H1 (cell line): ENCODE measurements around the gene HS3ST1. TPM values are rescaled to one million over a fixed set of nuclear protein-coding genes. Genes with fewer than 3 reads are reported as not detected.

Experiments
- CTCF ChIA-PET: fragments of 300-600 bp; sonication (Branson Sonifier 250); formaldehyde crosslinking; loops from one replicate; lab custom pipeline; 2021; ENCODE audit not compliant: partially characterized antibody; lab: Charles Lee
- POLR2A ChIA-PET: fragments of 300-600 bp; sonication (Branson Sonifier 250); formaldehyde crosslinking; loops from one replicate; lab custom pipeline; 2021; ENCODE audit warnings: inconsistent platforms; ENCODE audit not compliant: partially characterized antibody; lab: Charles Lee
- DNase-seq, 2 experiments: peaks; one replicate each; pipeline versions ENCODE4 v3.0.0 to v3.0.0-alpha.2; 2010 to 2022; ENCODE audit warnings: low spot score in 2 of 2, low read depth in 1 of 2, mixed read lengths in 1 of 2
- FAIRE-seq: peaks from 2 replicates; lab custom pipeline; 2011; peaks lifted over from hg19 to GRCh38; lab: Jason Lieb, UNC
- H2AFZ ChIP-seq: 2 replicates; pipeline ENCODE4 v1.8.1; 2012; ENCODE audit warnings: low read length, inconsistent platforms
- H2AK5ac ChIP-seq: 2 replicates; pipeline ENCODE4 v1.6.1; 2013; ENCODE audit warnings: low read depth, low read length
- H2BK120ac ChIP-seq: replicated peaks from 2 replicates; pipeline ENCODE3; 2013; ENCODE audit warnings: low read depth, low read length, inconsistent platforms
- H2BK12ac ChIP-seq: 2 replicates; pipeline ENCODE4 v1.6.1; 2013; ENCODE audit warnings: low read depth, low read length
- H2BK15ac ChIP-seq: 2 replicates; pipeline ENCODE4 v1.6.1; 2013; ENCODE audit warnings: low read length
- H2BK20ac ChIP-seq: 2 replicates; pipeline ENCODE4 v1.6.1; 2013; ENCODE audit warnings: low read length
- H2BK5ac ChIP-seq: 2 replicates; pipeline ENCODE4 v1.6.1; 2013; ENCODE audit warnings: low read depth, low read length
- H3K14ac ChIP-seq: 2 replicates; pipeline ENCODE4 v1.6.1; 2013; ENCODE audit warnings: inconsistent platforms; ENCODE audit not compliant: insufficient read length
- H3K18ac ChIP-seq: 2 replicates; pipeline ENCODE4 v1.6.1; 2013; ENCODE audit warnings: low read length; ENCODE audit errors: extremely low read depth
- H3K23ac ChIP-seq: 2 replicates; pipeline ENCODE4 v1.6.1; 2013; ENCODE audit warnings: inconsistent platforms; ENCODE audit not compliant: insufficient read length
- H3K23me2 ChIP-seq: 2 replicates; pipeline ENCODE4 v1.6.1; 2013; ENCODE audit warnings: low read depth, low read length
- H3K27ac ChIP-seq: 2 replicates; pipeline ENCODE4 v1.6.1; 2011; ENCODE audit warnings: low read depth, low read length, inconsistent platforms
- H3K27me3 ChIP-seq, 4 experiments: replicated peaks in 1 of 4; 1 replicate in 1 of 4; 2 replicates in 3 of 4; pipeline versions ENCODE4 v1.6.1 to v1.8.1; 2011 to 2013; ENCODE audit warnings: low read length in 3 of 4, mild to moderate bottlenecking in 3 of 4, inconsistent platforms in 2 of 4, mixed read lengths in 2 of 4, moderate library complexity in 1 of 4; ENCODE audit not compliant: control insufficient read depth in 3 of 4, insufficient read depth in 3 of 4; ENCODE audit errors: extremely low read depth in 1 of 4
- H3K36me3 ChIP-seq, 4 experiments: 2 replicates each; pipeline versions ENCODE4 v1.6.1 to v1.8.1; 2011 to 2013; ENCODE audit warnings: mild to moderate bottlenecking in 4 of 4, low read length in 3 of 4, moderate library complexity in 2 of 4, control low read depth in 1 of 4, inconsistent platforms in 1 of 4; ENCODE audit not compliant: insufficient read depth in 4 of 4, control insufficient read depth in 2 of 4
- H3K4ac ChIP-seq: replicated peaks from 2 replicates; pipeline ENCODE3; 2013; ENCODE audit warnings: low read length, low read depth, mixed read lengths, inconsistent platforms; ENCODE audit not compliant: insufficient read length
- H3K4me1 ChIP-seq, 4 experiments: replicated peaks in 1 of 4; 1 replicate in 1 of 4; 2 replicates in 3 of 4; pipeline versions ENCODE4 v1.6.1 to v1.8.1; 2011 to 2013; ENCODE audit warnings: low read length in 3 of 4, inconsistent platforms in 2 of 4, mixed read lengths in 1 of 4; ENCODE audit not compliant: insufficient read depth in 4 of 4, control insufficient read depth in 3 of 4
- H3K4me2 ChIP-seq, 2 experiments: 2 replicates each; pipeline versions ENCODE4 v1.6.1 to v1.8.1; 2011 to 2013; ENCODE audit warnings: low read depth in 2 of 2, low read length in 2 of 2, control low read depth in 1 of 2, inconsistent platforms in 1 of 2, mild to moderate bottlenecking in 1 of 2; ENCODE audit not compliant: insufficient read depth in 1 of 2
- H3K4me3 ChIP-seq, 4 experiments: fragments of 200-600, 300-600 bp in 1 of 4; sonication (generic), shearing (Covaris generic), sonication (Bioruptor Twin) in 1 of 4; 2 replicates each; pipeline versions ENCODE4 v1.5.1 to v1.8.1; 2011 to 2016; ENCODE audit warnings: low read length in 4 of 4, low read depth in 3 of 4, control low read depth in 2 of 4, inconsistent platforms in 2 of 4, mild to moderate bottlenecking in 2 of 4, mixed read lengths in 1 of 4, moderate library complexity in 1 of 4; ENCODE audit not compliant: insufficient read depth in 2 of 4; ENCODE audit errors: extremely low read depth in 1 of 4
- H3K56ac ChIP-seq: replicated peaks from 2 replicates; pipeline ENCODE3; 2013; ENCODE audit warnings: low read depth, mild to moderate bottlenecking, mixed read lengths, low read length, inconsistent platforms; ENCODE audit not compliant: insufficient read length
- H3K79me1 ChIP-seq: 2 replicates; pipeline ENCODE4 v1.6.1; 2013; ENCODE audit warnings: low read depth, low read length, control low read depth
- H3K79me2 ChIP-seq, 2 experiments: 2 replicates each; pipeline versions ENCODE4 v1.6.1 to v1.8.1; 2012 to 2013; ENCODE audit warnings: low read length in 2 of 2, mild to moderate bottlenecking in 2 of 2, inconsistent platforms in 1 of 2; ENCODE audit not compliant: insufficient read depth in 2 of 2, control insufficient read depth in 1 of 2
- H3K9ac ChIP-seq, 4 experiments: replicated peaks in 1 of 4; 1 replicate in 1 of 4; 2 replicates in 3 of 4; pipeline versions ENCODE4 v1.6.1 to v1.8.1; 2011 to 2013; ENCODE audit warnings: low read depth in 3 of 4, low read length in 3 of 4, control low read depth in 2 of 4, mild to moderate bottlenecking in 2 of 4, moderate library complexity in 2 of 4, inconsistent platforms in 1 of 4; ENCODE audit errors: extremely low read depth in 1 of 4
- H3K9me3 ChIP-seq, 2 experiments: 2 replicates each; pipeline versions ENCODE4 v1.6.1 to v1.8.1; 2012 to 2013; ENCODE audit warnings: mild to moderate bottlenecking in 2 of 2, moderate library complexity in 2 of 2, control low read depth in 1 of 2, inconsistent platforms in 1 of 2, low read depth in 1 of 2, low read length in 1 of 2, mixed read lengths in 1 of 2; ENCODE audit not compliant: insufficient read depth in 2 of 2
- H4K20me1 ChIP-seq, 2 experiments: replicated peaks in 1 of 2; 2 replicates each; pipeline versions ENCODE3 to v1.8.1; 2011 to 2013; ENCODE audit warnings: inconsistent platforms in 2 of 2, low read length in 2 of 2, mild to moderate bottlenecking in 1 of 2; ENCODE audit not compliant: insufficient read depth in 2 of 2, control insufficient read depth in 1 of 2
- H4K5ac ChIP-seq: 2 replicates; pipeline ENCODE4 v1.6.1; 2013; ENCODE audit warnings: low read length, low read depth, mixed read lengths, inconsistent platforms; ENCODE audit not compliant: insufficient read length
- H4K8ac ChIP-seq: 2 replicates; pipeline ENCODE4 v1.8.0; 2013; ENCODE audit warnings: mild to moderate bottlenecking, moderate library complexity, low read length, inconsistent platforms; ENCODE audit not compliant: insufficient read depth; ENCODE audit errors: extremely low read depth
- H4K91ac ChIP-seq: replicated peaks from 2 replicates; pipeline ENCODE3; 2013; ENCODE audit warnings: low read length, mixed read lengths, inconsistent platforms; ENCODE audit not compliant: insufficient read length
- BACH1 ChIP-seq: IDR thresholded peaks from 2 replicates; pipeline ENCODE4 v1.6.1; 2012; ENCODE audit warnings: low read length, improper control_type of control experiment
- BCL11A ChIP-seq, 2 experiments: IDR thresholded peaks; one replicate each; pipeline ENCODE4 v1.6.1; 2011; ENCODE audit warnings: low read depth in 2 of 2, low read length in 2 of 2, mild to moderate bottlenecking in 2 of 2
- BRCA1 ChIP-seq: IDR thresholded peaks from 2 replicates; pipeline ENCODE4 v1.6.1; 2012; ENCODE audit warnings: low read depth, low read length, improper control_type of control experiment
- EGR1 ChIP-seq: IDR thresholded peaks from 2 replicates; pipeline ENCODE4 v1.6.1; 2011; ENCODE audit warnings: low read depth, low read length, borderline replicate concordance
- EZH2 ChIP-seq: fragments of 200-600 bp; sonication (generic); IDR thresholded peaks from 2 replicates; pipeline ENCODE4 v1.7.1; 2012; ENCODE audit warnings: low read depth, mild to moderate bottlenecking, moderate library complexity, low read length, inconsistent platforms; ENCODE audit not compliant: severe bottlenecking
- HDAC6 ChIP-seq: IDR thresholded peaks from one replicate; pipeline ENCODE4 v1.7.1; 2012; ENCODE audit warnings: low read depth, mild to moderate bottlenecking, inconsistent platforms, low read length, moderate library complexity
- JUN ChIP-seq: IDR thresholded peaks from 2 replicates; pipeline ENCODE4 v1.6.1; 2011; ENCODE audit warnings: low read depth, mild to moderate bottlenecking, improper control_type of control experiment, low read length
- POLR2AphosphoS5 ChIP-seq: IDR thresholded peaks from 2 replicates; pipeline ENCODE4 v1.6.1; 2011; ENCODE audit warnings: low read depth, low read length
- POU5F1 ChIP-seq: IDR thresholded peaks from 2 replicates; pipeline ENCODE4 v1.6.1; 2011; ENCODE audit warnings: low read depth, mild to moderate bottlenecking, low read length, moderate library complexity
- TBP ChIP-seq: IDR thresholded peaks from 2 replicates; pipeline ENCODE4 v1.6.1; 2011; ENCODE audit warnings: low read depth, low read length, improper control_type of control experiment
- TCF12 ChIP-seq: IDR thresholded peaks from 2 replicates; pipeline ENCODE4 v1.6.1; 2011; ENCODE audit warnings: low read depth, mild to moderate bottlenecking, low read length
- WGBS, 2 experiments: shearing (Covaris generic) in 1 of 2; methylation state at CpG; one replicate each; pipeline versions ENCODE4 v1.1.6 to v1.1.7; 2013 to 2015; ENCODE audit warnings: low lambda C conversion rate in 2 of 2, mixed read lengths in 2 of 2, inconsistent platforms in 1 of 2, low coverage in 1 of 2, missing lambda C conversion rate in 1 of 2; ENCODE audit not compliant: insufficient replicate concordance in 2 of 2, insufficient coverage in 1 of 2, insufficient read length in 1 of 2; ENCODE audit errors: extremely low coverage in 1 of 2, missing lambda C conversion rate in 1 of 2; 5-methylcytosine and 5-hydroxymethylcytosine counted together
- polyA plus RNA-seq, 7 experiments: library from polyadenylated mRNA; depleted of rRNA in 3 of 7; stranded (reverse) in 5 of 7; unstranded in 2 of 7; fragments of >200 nt in 5 of 7; fragments of 200-250 nt in 2 of 7; gene quantifications; 1 replicate in 5 of 7; 2 replicates in 1 of 7; 4 replicates in 1 of 7; pipeline versions ENCODE4 v1.2.1 to v1.2.3, GENCODE V29; 2011 to 2013; ENCODE audit warnings: missing spikeins in 2 of 7, mixed read lengths in 2 of 7
- total RNA-seq: library from RNA; stranded (reverse); fragmentation: NEBNext Ultra II Directional; extraction: Animal tissue kit (Norgen Biotek cat#: 25700); gene quantifications from 2 replicates; pipeline ENCODE4 v1.2.1, GENCODE V29; 2021

HS3ST1 gene
- total and polyA plus RNA-seq, 2 of the 8 experiments (the other 6 are each of a cell fraction or from before 2014, with no cell fraction given), result 0.50 to 1.5 TPM

DNA sequence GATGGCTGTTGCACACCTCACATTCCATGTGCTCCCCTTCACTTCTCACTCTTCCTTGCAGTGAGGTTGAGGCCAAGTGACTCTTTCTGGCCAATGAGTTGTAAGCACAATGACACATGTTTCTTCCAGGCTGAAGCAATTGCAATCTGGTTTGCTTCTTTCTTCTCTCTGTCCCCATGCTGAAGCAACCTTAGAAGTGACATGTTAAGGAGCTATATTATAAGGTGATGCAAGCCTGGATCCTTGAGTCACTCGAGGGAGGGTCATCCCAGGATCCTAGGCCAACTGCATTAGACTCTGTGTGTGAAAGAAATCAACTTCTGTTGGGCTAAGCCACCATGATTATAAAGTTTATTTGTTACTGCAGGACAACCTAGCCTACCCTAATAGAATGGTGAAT lies 45.5 kb upstream of the HS3ST1 start:
- no peak for DNase-seq
- Histone ChIP-seq H3K27me3 (no peaks in the 10 kb centered on the region), H3K56ac (no peak overlapping the region), H3K23ac (no peak overlapping the region), H3K14ac (no peak overlapping the region), H3K36me3 (no peaks in the 10 kb centered on the region), H3K27ac (no peak overlapping the region), H3K9ac (no peak overlapping the region), H2BK15ac (no peak overlapping the region), H3K4me2 (no peak overlapping the region), H3K79me1 (no peaks in the 10 kb centered on the region), H2BK120ac (no peak overlapping the region), H3K9me3 (no peaks in the 10 kb centered on the region; a peak in 1 of 4 replicates), H3K4ac (no peak overlapping the region), H4K20me1 (no peaks in the 10 kb centered on the region), H4K91ac (no peak overlapping the region), H2BK20ac (no peak overlapping the region), H2BK12ac (no peak overlapping the region), H3K18ac (no peak overlapping the region), H3K4me1 (peaks cover 0 to 5% (median 1%) of the 10 kb centered on the region in 4 experiments; a peak in 1 of 7 replicates), H2BK5ac (no peak overlapping the region), H3K4me3 (no peak overlapping the region), H2AK5ac (no peak overlapping the region), H3K23me2 (no peaks in the 10 kb centered on the region), H3K79me2 (no peaks in the 10 kb centered on the region), H4K5ac (no peak overlapping the region), H4K8ac (no peak overlapping the region), H2AFZ (0 out of 2 replicates have a peak overlapping the region, but pooled peaks have one; percentile 59)
- FAIRE-seq, result no peak
- 88% methylated on average over 1 of the region's 1 CpG; no CpG with 5 or more reads in 1 of the 2 experiments for WGBS, 2 experiments
- CTCF ChIA-PET, result interaction anchor here (1.2 kb wide), 1 partner anchor 12 kb away, joined by 3 read pairs; no protein-coding TSS in a partner anchor
- TF ChIP-seq POU5F1 (no peak), POLR2AphosphoS5 (no peak), HDAC6 (no peak), EGR1 (no peak), TCF12 (no peak), BACH1 (no peak), TBP (no peak), JUN (no peak), EZH2 (no peak), BRCA1 (no peak), BCL11A (IDR thresholded peaks at IDR 0.05; ENCODE audit: low read depth in 2 of 2, low read length in 2 of 2) (no peak)
- POLR2A ChIA-PET, result no interaction called here
